ENCODE measurements around the gene GUCY1A2.
A peak's percentile ranks its signal among the peaks of the same experiment; 100 is the strongest.
"Not testable (repeated sequence)": the region's sequence is repeated elsewhere in the genome, so short reads cannot be mapped to it uniquely, and the experiment has no call there.

The GUCY1A2 gene

DNA sequence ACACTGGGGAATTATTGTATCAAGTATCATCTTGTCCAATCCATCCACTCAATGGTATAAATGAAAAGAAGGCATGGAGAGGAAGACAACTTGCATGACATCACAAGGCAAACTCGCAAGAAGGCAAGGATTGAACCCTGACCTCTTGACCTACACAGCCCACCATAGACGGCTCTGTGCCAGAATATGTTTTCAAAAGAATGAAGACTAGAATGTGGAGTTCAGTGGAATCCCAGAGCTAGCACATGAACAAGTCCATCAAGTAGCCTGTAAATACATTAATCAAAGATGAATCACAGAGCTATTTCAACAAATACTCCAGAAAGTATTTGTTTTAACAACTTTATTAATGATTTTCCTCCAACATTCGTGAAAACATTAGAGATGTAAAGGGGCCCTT lies 189.7 kb downstream of the GUCY1A2 start:
- no peak for DNase-seq

DNA sequence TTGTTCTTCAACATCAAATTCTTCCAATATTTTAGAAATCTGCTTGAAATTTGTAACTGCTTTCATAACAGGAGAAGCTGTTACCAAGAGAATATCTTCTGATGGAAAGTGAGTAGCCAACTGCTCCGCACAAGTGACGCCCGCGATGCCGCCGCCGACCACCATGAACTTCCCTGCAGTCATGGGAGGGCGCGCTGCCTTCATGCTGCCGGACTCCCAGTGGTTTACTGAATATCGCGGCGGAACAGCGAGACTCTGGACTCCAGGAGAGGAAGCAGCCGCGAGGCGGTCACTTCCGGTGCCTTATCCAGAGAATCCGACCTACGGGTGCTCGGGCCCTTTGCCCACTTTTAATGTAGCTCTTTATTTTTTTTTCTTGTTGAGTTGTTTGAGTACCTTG lies 190.6 kb downstream of the GUCY1A2 start:
- DNase-seq, result peak; percentile 26

DNA sequence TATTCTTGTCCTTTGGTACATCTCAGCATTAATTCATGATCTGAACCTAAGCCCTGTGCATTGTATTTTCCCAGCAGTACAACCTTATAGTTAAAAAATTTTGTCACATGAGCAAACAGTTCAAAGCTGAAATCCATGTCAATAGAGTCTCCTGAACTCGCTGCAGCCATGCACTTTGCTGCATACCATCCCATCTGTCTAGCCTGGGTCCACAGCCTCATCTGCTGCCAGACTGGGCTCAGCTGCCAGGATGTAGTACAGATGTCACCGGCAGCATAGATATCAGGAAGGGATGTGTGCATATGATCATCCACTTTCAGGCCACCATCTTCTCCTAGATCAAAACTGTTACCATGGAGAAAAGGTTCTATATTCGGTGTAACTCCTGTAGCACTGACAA lies 191.7 kb downstream of the GUCY1A2 start:
- not testable (repeated sequence) for DNase-seq

DNA sequence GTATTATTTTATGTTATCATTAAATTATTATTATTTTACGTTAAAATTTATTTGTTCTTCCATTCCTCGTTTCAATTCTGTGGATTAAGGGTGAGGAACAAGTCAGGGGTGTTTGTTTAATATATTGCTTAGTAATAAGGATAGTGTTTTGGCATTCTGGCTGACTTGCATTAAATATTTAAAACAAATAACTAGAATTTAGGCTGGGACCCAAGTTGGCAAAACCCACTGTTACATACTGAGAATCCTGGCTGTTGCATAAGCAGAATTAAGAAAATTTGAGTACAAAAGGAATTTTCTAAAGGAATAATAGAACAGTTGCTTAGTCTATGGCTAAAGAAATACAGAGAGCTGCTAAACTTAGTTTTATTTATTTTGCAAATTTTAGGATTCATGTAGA lies 196.4 kb downstream of the GUCY1A2 start:
- no peak for DNase-seq

DNA sequence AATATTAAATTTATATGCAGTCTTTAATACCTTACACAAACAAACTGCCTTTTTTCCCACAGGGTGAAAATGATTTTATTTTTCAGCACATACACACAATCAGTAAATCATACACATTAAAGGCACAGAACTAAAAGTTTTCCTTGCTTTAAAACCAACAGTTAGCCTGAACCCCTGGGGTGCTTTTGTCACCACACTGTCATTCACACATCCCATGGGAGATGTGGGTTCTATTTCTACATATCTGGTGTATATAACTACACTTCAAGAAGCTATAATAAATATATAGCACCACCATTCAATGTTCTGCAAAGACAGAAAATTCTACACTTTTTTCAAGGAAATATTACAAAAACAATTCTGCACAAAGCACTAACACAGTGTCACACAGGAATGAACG lies 197.0 kb downstream of the GUCY1A2 start:
- DNase-seq, result no peak

DNA sequence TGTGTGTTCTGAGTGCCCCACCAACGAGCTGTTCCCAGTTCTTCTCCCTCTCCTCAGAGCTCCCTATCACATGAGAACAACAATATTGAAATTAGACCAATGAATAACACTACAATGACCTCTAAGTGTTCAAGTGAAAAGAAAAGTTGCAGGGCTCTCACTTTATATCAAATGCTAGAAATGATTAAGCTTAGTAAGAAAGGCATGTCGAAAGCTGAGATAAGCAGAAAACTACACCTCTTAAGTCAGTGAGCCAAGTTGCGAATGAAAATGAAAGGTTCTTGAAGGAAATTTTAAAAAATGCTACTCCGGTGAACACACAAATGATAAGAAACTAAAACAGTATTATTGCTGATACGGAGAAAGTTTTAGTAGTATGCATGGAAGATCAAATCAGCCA lies 199.8 kb downstream of the GUCY1A2 start:
- no peak for DNase-seq

DNA sequence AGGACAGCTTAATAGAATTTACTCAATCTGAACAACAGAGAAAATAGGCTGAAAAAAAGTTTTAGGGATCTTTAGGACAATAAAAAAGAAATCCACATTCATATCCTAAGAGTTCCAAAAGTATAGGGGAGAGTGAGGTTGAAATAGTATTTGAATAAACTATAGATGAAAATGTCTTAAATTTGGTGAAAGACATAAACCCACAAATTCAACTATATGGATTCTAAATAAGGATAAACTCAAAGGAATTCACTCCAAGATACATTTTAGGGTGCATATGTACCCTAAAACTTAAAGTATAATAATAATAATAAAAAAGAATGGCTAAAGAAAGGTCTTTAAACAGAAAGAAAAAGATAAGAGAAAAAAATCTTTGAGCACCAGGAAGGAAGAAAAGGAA lies 203.1 kb downstream of the GUCY1A2 start:
- no peak for DNase-seq

DNA sequence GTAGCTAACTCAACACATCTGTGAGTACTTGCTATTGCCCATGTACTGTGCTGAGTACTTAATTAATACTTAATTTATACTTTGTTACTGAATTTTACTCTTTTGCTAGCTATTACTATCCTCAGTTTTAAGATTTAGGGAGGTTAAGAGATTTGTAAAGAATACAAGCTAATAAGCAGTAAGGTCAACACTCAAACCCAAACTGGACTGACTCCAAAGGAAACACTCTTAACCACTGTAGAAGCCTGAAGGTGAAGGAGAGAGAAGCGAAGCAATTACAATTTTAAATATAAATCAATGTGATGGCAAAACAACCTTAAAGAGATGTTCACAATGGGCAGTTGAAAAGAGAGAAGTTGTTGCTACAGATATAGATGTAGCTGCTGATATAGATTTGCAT lies 204.5 kb downstream of the GUCY1A2 start:
- no peak for DNase-seq

DNA sequence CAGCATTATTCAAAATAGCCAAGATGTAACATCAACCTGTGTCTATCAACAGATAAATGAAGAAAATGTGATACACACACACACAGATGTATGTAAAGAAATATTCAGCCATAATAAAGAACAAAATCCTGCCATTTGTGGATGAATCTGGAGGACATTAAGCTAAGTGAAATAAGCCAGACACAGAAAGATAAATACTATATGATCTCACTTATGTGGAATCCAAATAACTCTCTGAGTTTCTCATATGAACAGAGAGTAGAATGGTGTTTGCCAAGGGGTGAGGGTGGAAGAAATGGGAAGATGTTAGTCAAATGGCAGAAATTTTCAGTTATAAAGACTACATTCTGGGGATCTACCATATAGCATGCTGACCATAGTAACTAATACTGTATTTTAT lies 224.2 kb downstream of the GUCY1A2 start:
- DNase-seq, result no peak

DNA sequence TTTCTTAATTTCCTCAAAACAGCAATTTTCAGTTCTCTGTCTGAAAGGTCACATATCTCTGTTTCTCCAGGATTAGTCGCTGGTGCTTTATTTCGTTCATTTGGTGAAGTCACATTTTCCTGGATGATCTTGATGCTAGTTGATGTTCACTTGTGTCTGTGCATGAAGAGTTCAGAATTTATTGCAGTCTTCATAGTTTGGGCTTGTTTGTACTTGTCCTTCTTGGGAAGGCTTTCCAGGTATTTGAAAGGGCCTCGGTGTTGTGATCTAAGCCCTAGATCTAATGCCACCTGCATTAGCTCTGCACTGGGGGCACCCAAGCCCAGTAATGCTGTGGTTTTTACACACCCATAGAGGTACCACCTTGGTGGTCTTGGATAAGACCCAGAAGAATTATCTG lies 228.9 kb downstream of the GUCY1A2 start:
- no peak for DNase-seq

DNA sequence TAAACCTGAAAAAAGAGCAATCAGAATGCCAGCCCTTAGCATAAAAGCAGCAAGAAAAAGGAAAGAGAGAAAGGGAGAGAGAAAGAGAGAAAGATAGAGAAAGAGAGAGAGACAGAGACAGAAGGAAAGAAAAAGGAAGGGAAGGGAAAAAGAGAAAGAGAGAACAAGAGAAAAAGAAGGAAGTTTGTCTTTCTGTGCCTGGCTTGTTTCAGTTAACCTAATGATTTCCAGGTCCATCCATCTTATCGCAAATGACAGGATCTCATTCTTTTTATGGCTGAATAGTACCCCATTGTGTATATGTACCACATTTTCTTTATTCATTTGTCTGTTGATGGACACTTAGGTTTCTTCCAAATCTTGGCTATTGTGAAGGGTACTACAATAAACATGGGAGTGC lies 230.8 kb downstream of the GUCY1A2 start:
- no peak for DNase-seq

DNA sequence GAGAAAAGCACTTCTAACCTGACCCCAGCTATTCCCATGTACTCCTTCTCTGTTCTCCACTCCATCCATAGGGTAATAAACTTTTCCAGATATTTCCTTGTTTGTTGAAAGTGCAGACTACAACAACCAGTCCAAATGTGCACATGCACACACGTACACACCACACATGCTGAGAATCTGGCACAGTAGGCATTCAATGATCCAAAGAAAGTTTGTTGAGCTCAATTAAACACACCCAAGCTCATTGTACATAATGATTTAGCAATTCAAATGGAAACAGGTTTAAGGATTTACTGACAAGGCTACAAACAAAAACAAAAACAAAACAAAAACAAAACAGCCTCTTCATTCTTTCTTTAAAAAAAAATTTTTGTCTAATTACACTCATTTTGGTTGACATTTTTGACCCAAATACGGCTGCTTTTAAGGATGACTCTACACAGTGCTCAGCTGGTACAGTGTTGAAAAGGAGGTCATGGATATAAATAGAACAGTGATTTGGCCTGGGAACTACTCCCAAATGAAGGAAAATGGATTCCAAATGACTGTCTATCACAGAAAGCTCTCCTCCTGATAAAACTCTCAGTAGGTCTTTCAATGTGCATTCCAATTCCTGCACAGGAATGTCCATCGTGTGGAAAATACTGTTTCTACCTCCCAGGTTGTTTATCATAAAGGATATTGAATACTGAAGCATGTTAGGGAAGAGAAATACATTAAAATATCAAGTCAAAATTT lies 232.2 kb downstream of the GUCY1A2 start:
- DNase-seq, result no peak

DNA sequence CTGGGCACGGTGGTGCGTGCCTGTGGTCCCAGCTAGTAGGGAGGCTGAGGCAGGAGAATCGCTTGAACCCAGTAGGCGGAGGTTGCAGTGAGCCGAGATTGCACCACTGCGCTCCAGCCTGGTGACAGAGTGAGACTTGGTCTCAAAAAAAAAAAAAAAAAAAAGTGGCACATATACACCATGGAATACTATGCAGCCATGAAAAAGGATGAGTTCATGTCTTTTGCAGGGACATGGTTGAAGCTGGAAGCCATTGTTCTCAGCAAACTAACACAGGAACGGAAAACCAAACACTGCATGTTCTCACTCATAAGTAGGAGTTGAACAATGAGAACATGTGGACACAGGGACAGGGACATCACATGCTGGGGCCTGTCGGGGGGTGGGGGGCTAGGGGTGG lies 241.0 kb downstream of the GUCY1A2 start:
- not testable (repeated sequence) for DNase-seq

DNA sequence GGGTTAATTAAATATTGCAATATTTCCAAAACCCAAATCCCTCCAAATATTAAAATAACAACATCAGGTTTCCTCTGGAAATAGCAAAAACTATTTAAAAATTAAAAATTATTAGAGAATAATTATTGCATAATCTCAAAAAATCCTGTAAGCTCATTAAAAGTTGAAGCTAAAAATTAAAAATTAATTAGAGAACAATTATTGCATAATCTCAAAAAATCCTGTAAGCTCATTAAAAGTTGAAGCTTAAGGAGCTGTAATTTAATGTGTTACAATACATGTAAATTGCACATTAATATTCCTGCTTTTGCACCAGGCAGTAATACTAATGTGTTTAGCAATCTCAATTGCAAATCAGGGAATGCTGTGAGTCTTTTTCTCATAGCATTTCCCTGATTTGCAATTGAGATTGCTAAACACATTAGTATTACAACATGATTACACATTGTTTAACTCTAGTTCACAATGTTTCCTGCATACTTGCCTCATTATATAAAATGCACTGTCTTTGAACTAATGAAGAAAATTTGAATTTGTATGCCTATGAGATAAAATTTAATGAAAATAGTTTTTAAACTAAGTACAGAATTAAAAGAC lies 247.7 kb downstream of the GUCY1A2 start:
- DNase-seq, result no peak

DNA sequence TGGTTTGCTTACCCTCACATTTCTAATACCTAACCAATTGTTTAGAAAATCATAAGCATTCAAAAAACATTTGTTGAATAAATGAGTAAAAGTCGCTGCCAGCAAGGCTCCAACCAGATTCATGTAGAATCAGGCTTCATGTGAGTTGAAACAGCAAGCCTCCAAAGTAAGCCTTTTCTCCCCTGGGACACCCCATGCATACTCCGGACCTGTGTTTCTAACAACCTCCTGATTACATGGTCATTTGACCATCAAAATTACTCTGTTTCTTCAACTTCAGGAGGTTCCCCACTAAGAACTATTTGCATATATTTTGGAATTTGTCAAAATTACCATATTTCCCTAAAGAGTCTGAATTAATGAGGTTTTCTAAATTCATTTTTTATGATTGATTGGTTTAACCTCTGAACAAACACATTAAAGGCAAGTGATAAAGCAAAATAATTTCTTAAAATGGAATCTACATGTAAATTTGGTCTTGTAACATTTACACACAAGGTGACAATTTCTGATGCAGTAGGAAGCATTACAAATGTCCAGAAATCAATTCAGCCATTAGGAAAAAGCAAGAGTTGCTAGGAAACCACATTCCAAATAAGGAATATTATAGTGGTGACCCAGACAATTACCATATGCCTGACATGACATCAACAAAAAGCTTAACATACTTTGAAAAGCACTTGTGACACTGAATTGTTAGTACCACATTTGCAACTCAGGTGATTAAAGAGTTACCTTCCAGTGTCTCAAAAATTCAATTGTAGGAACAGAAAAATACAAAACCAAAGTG lies 252.6 kb downstream of the GUCY1A2 start:
- DNase-seq, result peak; percentile 23

DNA sequence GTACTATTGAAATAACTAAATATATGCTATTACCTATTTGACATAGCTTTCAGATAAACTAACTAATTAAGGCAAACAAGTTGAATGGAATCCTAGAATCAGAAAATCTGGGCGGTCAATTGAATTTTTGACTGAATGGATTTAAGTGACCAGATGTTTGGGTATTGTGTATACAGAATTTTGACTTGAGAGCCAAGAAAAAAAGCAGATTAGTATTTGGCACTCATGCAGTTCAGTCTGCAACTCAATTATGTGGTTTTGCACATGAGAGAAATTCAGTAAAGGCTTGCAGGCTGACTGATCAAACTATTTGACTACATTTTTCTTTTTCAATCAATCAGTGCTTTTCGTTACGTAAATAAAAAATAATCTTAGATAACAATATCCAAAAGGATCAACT lies 254.8 kb downstream of the GUCY1A2 start:
- no peak for DNase-seq

DNA sequence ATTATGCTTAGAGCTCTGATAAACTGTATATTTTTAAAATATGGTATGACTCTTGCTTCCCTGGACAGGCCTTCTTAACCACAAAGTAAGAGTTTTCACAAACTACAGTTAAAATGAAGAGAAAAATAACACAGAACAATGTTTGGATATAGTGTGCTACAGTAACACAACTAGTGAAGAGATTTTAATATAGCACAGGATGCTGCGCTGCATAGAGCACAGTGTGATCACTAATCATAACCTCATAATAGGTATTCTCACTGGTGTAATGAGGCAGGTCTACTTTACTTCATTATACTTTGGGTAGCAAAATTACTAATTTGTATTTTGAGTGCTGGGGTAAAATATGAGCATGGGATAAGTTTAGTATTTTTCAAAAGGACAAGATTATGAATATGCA lies 256.5 kb downstream of the GUCY1A2 start:
- no peak for DNase-seq

DNA sequence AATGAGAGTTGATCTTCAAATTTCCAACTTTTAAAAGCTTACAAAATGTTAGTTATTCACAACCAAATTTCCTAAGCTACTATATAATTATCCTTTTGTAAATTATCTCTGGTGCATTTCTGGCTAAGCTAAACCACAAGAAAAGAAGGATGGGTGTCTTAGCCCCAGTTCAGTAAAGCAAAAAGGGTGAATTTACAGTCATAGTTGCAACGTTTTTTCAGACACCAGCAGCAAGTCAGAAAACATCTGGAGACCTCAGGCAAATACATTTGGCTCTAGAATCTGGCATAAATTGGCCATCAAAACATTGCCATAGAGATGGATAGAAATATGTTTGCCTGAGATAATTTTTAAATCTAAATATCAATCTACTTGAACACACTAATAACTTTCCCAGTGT lies 257.0 kb downstream of the GUCY1A2 start:
- no peak for DNase-seq

DNA sequence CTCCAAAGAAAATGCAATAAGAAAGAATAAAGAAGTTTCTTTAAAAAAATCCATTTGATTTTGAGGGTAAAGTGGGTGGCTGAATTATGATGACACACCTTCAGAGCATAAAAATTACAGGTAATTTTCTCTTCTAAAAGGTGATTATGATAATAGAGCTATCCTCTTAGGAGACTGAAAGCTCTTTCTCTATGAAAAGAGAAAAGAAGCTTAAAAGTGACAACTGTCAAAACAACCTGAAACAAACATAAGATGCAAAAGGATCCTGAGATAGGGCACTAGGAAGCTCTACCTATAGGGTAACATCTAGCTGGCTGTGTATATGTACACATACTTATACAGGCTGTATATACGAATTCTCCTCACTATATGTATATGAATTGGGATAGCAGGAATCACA lies 270.2 kb downstream of the GUCY1A2 start:
- DNase-seq, result no peak

DNA sequence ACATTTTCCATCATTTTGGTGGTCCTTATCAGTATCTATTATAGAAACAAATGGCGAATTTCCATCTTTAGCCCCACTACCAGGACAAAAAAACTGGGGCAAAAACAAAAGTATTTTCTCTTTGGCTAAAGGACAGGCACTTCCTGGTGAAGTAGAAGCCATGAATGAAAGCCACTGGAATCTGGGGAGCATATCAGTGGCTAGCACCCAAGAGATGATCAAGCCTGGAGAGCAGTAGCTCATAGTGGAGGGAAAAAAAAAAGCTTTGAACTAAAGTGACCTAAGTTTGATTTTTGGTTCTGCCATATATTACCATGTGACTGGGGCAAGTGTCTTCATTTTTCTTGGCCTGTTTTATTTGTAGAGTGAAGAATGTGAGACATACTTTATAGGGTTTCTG lies 272.3 kb downstream of the GUCY1A2 start:
- DNase-seq, result no peak

DNA sequence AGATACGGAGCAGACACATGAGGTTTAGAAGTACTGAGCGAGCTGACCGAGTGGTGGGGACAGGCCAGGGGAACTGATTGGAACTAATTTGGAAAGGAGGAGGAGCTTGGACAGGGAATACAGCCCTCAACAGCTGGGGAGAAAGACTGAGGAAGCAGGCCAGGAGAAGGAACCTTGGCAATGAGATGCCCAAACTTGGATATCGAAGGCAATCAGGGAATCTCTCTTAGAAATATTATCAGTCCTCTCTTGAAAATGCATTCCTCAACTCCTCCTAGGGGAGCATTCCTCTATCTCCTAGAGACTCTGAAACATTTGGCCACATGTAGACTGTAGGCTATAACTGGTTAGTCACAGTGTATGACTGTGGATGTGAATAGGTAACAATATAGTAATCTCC lies 284.6 kb downstream of the GUCY1A2 start:
- no peak for DNase-seq

DNA sequence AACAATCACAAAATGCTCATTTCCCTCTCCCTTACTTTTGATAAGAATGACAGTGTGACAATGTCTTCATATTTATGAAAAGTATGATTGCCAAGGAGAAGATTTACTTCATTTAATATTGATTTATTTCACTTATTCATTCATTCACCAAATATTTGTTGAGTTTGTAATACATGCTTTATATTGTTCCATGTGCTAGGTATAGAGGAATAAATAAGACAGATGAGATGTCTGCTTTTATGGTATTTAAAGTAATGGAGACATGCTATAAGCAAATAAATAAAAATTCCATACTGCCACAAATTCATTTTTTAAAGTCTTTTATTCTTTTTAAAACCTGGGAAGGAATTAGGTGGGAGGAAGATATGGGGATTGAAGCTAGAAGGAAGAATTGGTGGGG lies 289.4 kb downstream of the GUCY1A2 start:
- no peak for DNase-seq

DNA sequence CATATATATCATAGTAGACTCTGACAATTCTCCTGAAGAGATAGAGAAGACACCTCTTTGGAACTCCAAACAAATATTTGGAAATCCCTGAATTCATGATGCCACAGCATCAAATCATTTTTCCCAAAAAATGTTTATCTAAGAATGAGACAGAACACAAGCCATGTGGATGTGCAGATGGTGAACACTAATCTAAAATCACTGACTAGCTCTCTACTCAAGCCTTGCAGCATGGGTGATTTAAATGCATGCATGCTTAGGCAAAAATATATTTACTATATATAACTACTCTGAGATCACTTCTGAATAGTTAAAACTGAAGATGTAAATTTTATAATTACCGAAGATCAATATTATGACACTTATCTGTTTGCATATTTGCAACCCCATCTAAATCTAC lies 289.9 kb downstream of the GUCY1A2 start:
- no peak for DNase-seq

DNA sequence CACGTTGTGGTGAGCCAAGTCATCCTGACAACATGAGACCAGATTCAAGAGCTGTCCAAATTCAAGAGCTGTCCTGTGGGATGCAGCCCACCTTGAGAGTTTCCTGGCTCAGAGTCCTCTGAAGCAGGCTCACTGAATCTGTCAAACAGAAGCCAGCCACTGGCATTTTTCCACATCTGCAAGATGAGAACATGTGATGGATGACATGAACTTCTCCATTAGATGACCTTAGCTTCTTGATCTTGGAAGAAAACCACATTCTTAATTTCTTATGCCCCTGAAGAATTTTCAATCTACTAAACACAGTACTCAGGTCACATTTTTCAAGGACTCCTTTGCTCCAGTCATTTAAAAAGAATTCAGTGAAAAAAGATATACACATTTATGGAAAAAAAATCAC lies 291.0 kb downstream of the GUCY1A2 start:
- DNase-seq, result no peak

Measured in DMS53 (cell line).